Measurements from ENCODE around the gene SLC25A45.
A peak's percentile ranks its signal among the peaks of the same experiment; 100 is the strongest.

SLC25A45 gene

GRCh38 chr11:65382033-65382803 lies at the start of gene SLC25A45:
TSS of gene SLC25A45 (minus strand) at chr11:65382646. CDS start at chr11:65381951, 695 bp downstream.
- DNase-seq = peak; percentile 91

GRCh38 chr11:65431451-65432099 lies 49.1 kb upstream of the SLC25A45 start:
- no peak for DNase-seq

- DNase-seq = no peak
Measured at GRCh38 chr11:65430406-65431217, 48.2 kb upstream of the SLC25A45 start.

- no peak for DNase-seq
Measured at GRCh38 chr11:65429724-65430405, 47.4 kb upstream of the SLC25A45 start.

- no peak for DNase-seq
Measured at GRCh38 chr11:65429068-65429681, 46.7 kb upstream of the SLC25A45 start.

- no peak for DNase-seq
Measured at GRCh38 chr11:65428578-65429067, 46.2 kb upstream of the SLC25A45 start.

GRCh38 chr11:65427691-65428577 lies 45.5 kb upstream of the SLC25A45 start:
- DNase-seq = no peak

- DNase-seq = no peak
Measured at GRCh38 chr11:65426839-65427690, 44.6 kb upstream of the SLC25A45 start.

- DNase-seq = no peak
Measured at GRCh38 chr11:65425971-65426838, 43.8 kb upstream of the SLC25A45 start.

- peak; percentile 67 for DNase-seq
Measured at GRCh38 chr11:65425105-65425970, 42.9 kb upstream of the SLC25A45 start.

- peak; percentile 76 for DNase-seq
Measured at GRCh38 chr11:65424205-65425104, 42.0 kb upstream of the SLC25A45 start.

GRCh38 chr11:65423516-65424204 lies 41.2 kb upstream of the SLC25A45 start:
- DNase-seq = peak; percentile 33

GRCh38 chr11:65422633-65423515 lies 40.4 kb upstream of the SLC25A45 start, which contains the start of gene NEAT1:
TSS of gene NEAT1 (plus strand) at chr11:65422798.
- DNase-seq = peak; percentile 90

GRCh38 chr11:65421794-65422632 lies 39.6 kb upstream of the SLC25A45 start:
- DNase-seq = peak; percentile 93

Measured in stimulated activated CD4-positive, alpha-beta T cell treated with anti-CD3 and anti-CD28 coated beads, Interleukin-4, amount 100 ng/mL, for 1 hour (primary cell).